Peyer's patch (tissue), 4 donors: ENCODE measurements around the gene PLEKHA6.

ENCODE experiments used
- CTCF ChIP-seq, 6 experiments: fragments of 450-650 bp in 4 of 6; fragments of 200-600 bp in 2 of 6; sonication (generic) in 1 of 6; IDR thresholded peaks; one replicate each; pipeline ENCODE4 v1.5.1; 2017 to 2019; ENCODE audit warnings: antibody characterized with exemption in 6 of 6, mild to moderate bottlenecking in 3 of 6, moderate library complexity in 1 of 6
- POLR2A ChIP-seq, 2 donors: fragments of 450-650 bp; IDR thresholded peaks; one replicate each; pipeline ENCODE4 v1.5.1; 2017; ENCODE audit warnings: antibody characterized with exemption in 2 of 2, mild to moderate bottlenecking in 2 of 2, moderate library complexity in 2 of 2

GRCh38 chr1:204171751-204172178 lies 188.0 kb downstream of the PLEKHA6 start:
- TF ChIP-seq CTCF (IDR thresholded peaks at IDR 0.05) = no peak
- TF ChIP-seq POLR2A (IDR thresholded peaks at IDR 0.05) = no peak
